Measurements from ENCODE around the gene CERS3. TPM values are rescaled to one million over a fixed set of nuclear protein-coding genes. Genes with fewer than 3 reads are reported as not detected.

Gene CERS3
- total and polyA plus RNA-seq, 2 experiments from 2014 or later = not detected

DNA sequence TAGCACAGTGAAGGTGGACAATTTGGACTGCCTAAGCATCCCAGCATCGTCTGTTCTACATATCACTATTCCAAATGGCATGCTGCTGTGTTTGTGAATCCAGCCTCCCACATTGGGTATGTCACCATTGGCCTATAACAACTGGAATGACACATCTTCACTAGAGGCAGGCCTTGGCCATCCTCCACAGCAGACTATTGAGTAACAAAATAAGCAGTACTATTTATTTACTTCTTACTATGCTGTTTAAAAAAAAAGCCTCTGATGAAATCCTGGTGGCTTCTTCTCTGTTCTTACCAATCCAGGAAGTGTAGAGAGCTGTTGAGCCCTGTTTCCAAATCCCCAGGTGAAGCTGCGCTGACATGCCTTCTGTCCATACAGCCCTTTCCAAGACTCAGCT lies 30.6 kb upstream of the CERS3 start:
- no peak for TF ChIP-seq CTCF (IDR thresholded peaks at IDR 0.05; ENCODE audit: low read depth, low read length)

GRCh38 chr15:100558771-100559254 lies 30.1 kb upstream of the CERS3 start:
- Histone ChIP-seq H3K27ac (no peak overlapping the region), H3K27me3 (no peaks in the 10 kb centered on the region), H3K4me1 (ENCODE audit: low read depth) (no peaks in the 10 kb centered on the region), H3K9me3 (ENCODE audit: low read depth) (no peaks in the 10 kb centered on the region), H3K4me3 (no peak overlapping the region), H3K36me3 (no peaks in the 10 kb centered on the region)
- no peak for TF ChIP-seq CTCF (IDR thresholded peaks at IDR 0.05; ENCODE audit: low read depth, low read length)
- no peak for DNase-seq (ENCODE audit: low read depth in 1 of 2, low spot score in 1 of 2)

More for the DNA sequence above, 30.6 kb upstream of the CERS3 start:
- DNase-seq (ENCODE audit: low read depth in 1 of 2, low spot score in 1 of 2) = peak in 1 of 2 donors; percentile 67
- Histone ChIP-seq H3K4me1 (ENCODE audit: low read depth) (no peaks in the 10 kb centered on the region), H3K4me3 (no peak overlapping the region), H3K27me3 (no peaks in the 10 kb centered on the region), H3K36me3 (no peaks in the 10 kb centered on the region), H3K9me3 (ENCODE audit: low read depth) (no peaks in the 10 kb centered on the region), H3K27ac (no peak overlapping the region)

DNA sequence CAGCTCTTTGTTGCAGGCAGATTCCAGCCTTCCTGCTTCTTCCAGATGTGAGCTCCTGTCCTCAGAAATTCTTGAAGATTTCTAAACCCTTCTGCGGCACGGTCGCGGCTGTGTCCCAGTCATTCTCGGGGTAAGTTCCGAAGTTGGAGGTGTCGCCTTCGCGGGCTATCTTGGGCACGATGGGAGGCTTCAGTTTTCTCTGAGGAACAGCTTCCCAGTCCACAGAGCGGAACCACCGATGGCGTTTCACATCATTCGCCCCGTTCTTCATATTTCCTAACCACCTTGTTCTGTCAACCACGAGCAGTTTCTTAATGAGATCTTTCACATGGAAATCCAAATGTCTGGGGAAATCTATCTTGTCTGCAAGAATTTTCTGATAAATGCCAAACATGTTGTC lies 24.7 kb upstream of the CERS3 start:
- no peak for TF ChIP-seq CTCF (IDR thresholded peaks at IDR 0.05; ENCODE audit: low read depth, low read length)
- Histone ChIP-seq H3K4me1 (ENCODE audit: low read depth) (no peaks in the 10 kb centered on the region), H3K36me3 (no peaks in the 10 kb centered on the region), H3K27me3 (no peaks in the 10 kb centered on the region), H3K9me3 (ENCODE audit: low read depth) (no peaks in the 10 kb centered on the region), H3K4me3 (no peak overlapping the region), H3K27ac (no peak overlapping the region)
- no peak for DNase-seq (ENCODE audit: low read depth in 1 of 2, low spot score in 1 of 2)

GRCh38 chr15:100547961-100548360 lies 19.2 kb upstream of the CERS3 start:
- Histone ChIP-seq H3K9me3 (ENCODE audit: low read depth) (no peaks in the 10 kb centered on the region), H3K27ac (no peak overlapping the region), H3K27me3 (peaks cover 16% of the 10 kb centered on the region), H3K4me1 (ENCODE audit: low read depth) (no peaks in the 10 kb centered on the region), H3K36me3 (no peaks in the 10 kb centered on the region), H3K4me3 (no peak overlapping the region)
- no peak for DNase-seq (ENCODE audit: low read depth in 1 of 2, low spot score in 1 of 2)
- TF ChIP-seq CTCF (IDR thresholded peaks at IDR 0.05; ENCODE audit: low read depth, low read length) = no peak

- Histone ChIP-seq H3K36me3 (no peaks in the 10 kb centered on the region), H3K9me3 (ENCODE audit: low read depth) (no peaks in the 10 kb centered on the region), H3K4me3 (no peak overlapping the region), H3K4me1 (ENCODE audit: low read depth) (no peaks in the 10 kb centered on the region), H3K27ac (no peak overlapping the region), H3K27me3 (peaks cover 16% of the 10 kb centered on the region)
- DNase-seq (ENCODE audit: low read depth in 1 of 2, low spot score in 1 of 2) = no peak
- no peak for TF ChIP-seq CTCF (IDR thresholded peaks at IDR 0.05; ENCODE audit: low read depth, low read length)
These were observed 16.2 kb upstream of the CERS3 start for GRCh38 chr15:100544946-100545345.

Measured in cardiac muscle cell (in vitro differentiated cells and primary cell).